ENCODE measurements around the gene LRBA.

Gene LRBA

GRCh38 chr4:150379454-150379853, 635.6 kb downstream of the LRBA start:
- no peak for DNase-seq (ENCODE audit: low read depth in 2 of 2, low spot score in 1 of 2)

- DNase-seq (ENCODE audit: low read depth in 2 of 2, low spot score in 1 of 2) = no peak
These were observed 640.1 kb downstream of the LRBA start for GRCh38 chr4:150375025-150375424.

- DNase-seq (ENCODE audit: low read depth in 2 of 2, low spot score in 1 of 2) = no peak
These were observed 643.2 kb downstream of the LRBA start for GRCh38 chr4:150371869-150372268.

- no peak for DNase-seq (ENCODE audit: low read depth in 2 of 2, low spot score in 1 of 2)
These were observed 645.4 kb downstream of the LRBA start for GRCh38 chr4:150369434-150370380.

- no peak for DNase-seq (ENCODE audit: low read depth in 2 of 2, low spot score in 1 of 2)
These were observed 646.4 kb downstream of the LRBA start for GRCh38 chr4:150368667-150369066.

- DNase-seq (ENCODE audit: low read depth in 2 of 2, low spot score in 1 of 2) = no peak
These were observed 647.8 kb downstream of the LRBA start for GRCh38 chr4:150367326-150367725.

- no peak for DNase-seq (ENCODE audit: low read depth in 2 of 2, low spot score in 1 of 2)
These were observed 648.5 kb downstream of the LRBA start for GRCh38 chr4:150366487-150366999.

- DNase-seq (ENCODE audit: low read depth in 2 of 2, low spot score in 1 of 2) = no peak
These were observed 651.1 kb downstream of the LRBA start for GRCh38 chr4:150363721-150364688.

- DNase-seq (ENCODE audit: low read depth in 2 of 2, low spot score in 1 of 2) = no peak
These were observed 656.4 kb downstream of the LRBA start for GRCh38 chr4:150358691-150359090.

GRCh38 chr4:150357829-150358228, 657.3 kb downstream of the LRBA start:
- DNase-seq (ENCODE audit: low read depth in 2 of 2, low spot score in 1 of 2) = no peak

- no peak for DNase-seq (ENCODE audit: low read depth in 2 of 2, low spot score in 1 of 2)
These were observed 659.1 kb downstream of the LRBA start for GRCh38 chr4:150355858-150356455.

GRCh38 chr4:150355418-150355817, 659.7 kb downstream of the LRBA start:
- no peak for DNase-seq (ENCODE audit: low read depth in 2 of 2, low spot score in 1 of 2)

GRCh38 chr4:150354214-150354796, 660.8 kb downstream of the LRBA start:
- no peak for DNase-seq (ENCODE audit: low read depth in 2 of 2, low spot score in 1 of 2)

GRCh38 chr4:150348079-150348478, 667.0 kb downstream of the LRBA start:
- DNase-seq (ENCODE audit: low read depth in 2 of 2, low spot score in 1 of 2) = no peak

- DNase-seq (ENCODE audit: low read depth in 2 of 2, low spot score in 1 of 2) = no peak
These were observed 669.8 kb downstream of the LRBA start for GRCh38 chr4:150345207-150345744.

- no peak for DNase-seq (ENCODE audit: low read depth in 2 of 2, low spot score in 1 of 2)
These were observed 671.3 kb downstream of the LRBA start for GRCh38 chr4:150343796-150344195.

GRCh38 chr4:150342945-150343344, 672.1 kb downstream of the LRBA start:
- DNase-seq (ENCODE audit: low read depth in 2 of 2, low spot score in 1 of 2) = no peak

GRCh38 chr4:150337734-150338133, 677.4 kb downstream of the LRBA start:
- no peak for DNase-seq (ENCODE audit: low read depth in 2 of 2, low spot score in 1 of 2)

- no peak for DNase-seq (ENCODE audit: low read depth in 2 of 2, low spot score in 1 of 2)
These were observed 678.2 kb downstream of the LRBA start for GRCh38 chr4:150336676-150337412.

- no peak for DNase-seq (ENCODE audit: low read depth in 2 of 2, low spot score in 1 of 2)
These were observed 682.1 kb downstream of the LRBA start for GRCh38 chr4:150332961-150333360.
